ENCODE measurements around the gene LSAMP. TPM values are rescaled to one million over a fixed set of nuclear protein-coding genes. Genes with fewer than 3 reads are reported as not detected.

Gene LSAMP
- total RNA-seq, 1 experiment from 2014 or later, result 10.1 TPM

GRCh38 chr3:116267116-116267515 lies 178.2 kb downstream of the LSAMP start:
- Histone ChIP-seq H3K4me3 (ENCODE audit: low read depth, low read length, poor library complexity, severe bottlenecking) (no peak overlapping the region), H3K36me3 (ENCODE audit: insufficient read depth, low read length, poor library complexity, severe bottlenecking) (no peaks in the 10 kb centered on the region), H3K4me1 (ENCODE audit: insufficient read depth, low read length, poor library complexity, severe bottlenecking) (peaks cover 20% of the 10 kb centered on the region), H3K27ac (ENCODE audit: low read depth, low read length, poor library complexity, severe bottlenecking) (no peak overlapping the region), H3K9me3 (ENCODE audit: low read depth, low read length, poor library complexity, severe bottlenecking) (no peaks in the 10 kb centered on the region), H3K27me3 (replicated peaks; ENCODE audit: insufficient read depth, low read depth, low read length, poor library complexity) (no peaks in the 10 kb centered on the region)
- CTCF ChIA-PET, result no interaction called here
- no peak for TF ChIP-seq EZH2 (IDR thresholded peaks at IDR 0.05; ENCODE audit: borderline replicate concordance, low read depth, low read length, poor library complexity, severe bottlenecking)
- TF ChIP-seq CTCF (conservative IDR thresholded peaks at IDR 0.05; ENCODE audit: low read depth, low read length), result no peak
- no peak for DNase-seq (ENCODE audit: low spot score)
- no TSS peak for BruUV-seq (replicated peaks)
- intact Hi-C loops (cut with micrococcal nuclease; ENCODE audit: unreplicated experiment), result no loop called here
- POLR2A ChIA-PET (ENCODE audit: low non-redundant PET), result no interaction called here

GRCh38 chr3:116265976-116266584 lies 179.2 kb downstream of the LSAMP start:
- H3K4me1 ChIP-seq (ENCODE audit: insufficient read depth, low read length, poor library complexity, severe bottlenecking), result peaks cover 18% of the 10 kb centered on the region
- no TSS peak for BruUV-seq (replicated peaks)
- no peaks in the 10 kb centered on the region for H3K9me3 ChIP-seq (ENCODE audit: low read depth, low read length, poor library complexity, severe bottlenecking)
- H3K36me3 ChIP-seq (ENCODE audit: insufficient read depth, low read length, poor library complexity, severe bottlenecking), result no peaks in the 10 kb centered on the region
- POLR2A ChIA-PET (ENCODE audit: low non-redundant PET), result no interaction called here
- intact Hi-C loops (cut with micrococcal nuclease; ENCODE audit: unreplicated experiment), result no loop called here
- TF ChIP-seq EZH2 (IDR thresholded peaks at IDR 0.05; ENCODE audit: borderline replicate concordance, low read depth, low read length, poor library complexity, severe bottlenecking) (no peak), CTCF (conservative IDR thresholded peaks at IDR 0.05; ENCODE audit: low read depth, low read length) (no peak)
- no peaks in the 10 kb centered on the region for H3K27me3 ChIP-seq (replicated peaks; ENCODE audit: insufficient read depth, low read depth, low read length, poor library complexity)
- H3K27ac ChIP-seq (ENCODE audit: low read depth, low read length, poor library complexity, severe bottlenecking), result no peak overlapping the region
- CTCF ChIA-PET, result no interaction called here
- DNase-seq (ENCODE audit: low spot score), result no peak
- no peak overlapping the region for H3K4me3 ChIP-seq (ENCODE audit: low read depth, low read length, poor library complexity, severe bottlenecking)

- Histone ChIP-seq H3K36me3 (ENCODE audit: insufficient read depth, low read length, poor library complexity, severe bottlenecking) (no peaks in the 10 kb centered on the region), H3K4me3 (ENCODE audit: low read depth, low read length, poor library complexity, severe bottlenecking) (no peak overlapping the region), H3K27me3 (replicated peaks; ENCODE audit: insufficient read depth, low read depth, low read length, poor library complexity) (no peaks in the 10 kb centered on the region), H3K9me3 (ENCODE audit: low read depth, low read length, poor library complexity, severe bottlenecking) (no peaks in the 10 kb centered on the region), H3K4me1 (ENCODE audit: insufficient read depth, low read length, poor library complexity, severe bottlenecking) (peaks cover 14% of the 10 kb centered on the region), H3K27ac (ENCODE audit: low read depth, low read length, poor library complexity, severe bottlenecking) (no peak overlapping the region)
- no TSS peak for BruUV-seq (replicated peaks)
- ChIA-PET CTCF (no interaction called here), POLR2A (ENCODE audit: low non-redundant PET) (no interaction called here)
- TF ChIP-seq CTCF (conservative IDR thresholded peaks at IDR 0.05; ENCODE audit: low read depth, low read length), result no peak
- no peak for DNase-seq (ENCODE audit: low spot score)
- intact Hi-C loops (cut with micrococcal nuclease; ENCODE audit: unreplicated experiment), result no loop called here
Observed at GRCh38 chr3:116265320-116265695, 180.0 kb downstream of the LSAMP start.

Measured in A673 (cell line).